OCI-M1 (cell line): ENCODE results near the gene NUAK2.
"Not testable (repeated sequence)": the region's sequence is repeated elsewhere in the genome, so short reads cannot be mapped to it uniquely, and the experiment has no call there.

Experiments used
- DNase-seq: peaks from one replicate; lab custom pipeline; 2025; lab: John Stamatoyannopoulos, UW

The NUAK2 gene

DNA sequence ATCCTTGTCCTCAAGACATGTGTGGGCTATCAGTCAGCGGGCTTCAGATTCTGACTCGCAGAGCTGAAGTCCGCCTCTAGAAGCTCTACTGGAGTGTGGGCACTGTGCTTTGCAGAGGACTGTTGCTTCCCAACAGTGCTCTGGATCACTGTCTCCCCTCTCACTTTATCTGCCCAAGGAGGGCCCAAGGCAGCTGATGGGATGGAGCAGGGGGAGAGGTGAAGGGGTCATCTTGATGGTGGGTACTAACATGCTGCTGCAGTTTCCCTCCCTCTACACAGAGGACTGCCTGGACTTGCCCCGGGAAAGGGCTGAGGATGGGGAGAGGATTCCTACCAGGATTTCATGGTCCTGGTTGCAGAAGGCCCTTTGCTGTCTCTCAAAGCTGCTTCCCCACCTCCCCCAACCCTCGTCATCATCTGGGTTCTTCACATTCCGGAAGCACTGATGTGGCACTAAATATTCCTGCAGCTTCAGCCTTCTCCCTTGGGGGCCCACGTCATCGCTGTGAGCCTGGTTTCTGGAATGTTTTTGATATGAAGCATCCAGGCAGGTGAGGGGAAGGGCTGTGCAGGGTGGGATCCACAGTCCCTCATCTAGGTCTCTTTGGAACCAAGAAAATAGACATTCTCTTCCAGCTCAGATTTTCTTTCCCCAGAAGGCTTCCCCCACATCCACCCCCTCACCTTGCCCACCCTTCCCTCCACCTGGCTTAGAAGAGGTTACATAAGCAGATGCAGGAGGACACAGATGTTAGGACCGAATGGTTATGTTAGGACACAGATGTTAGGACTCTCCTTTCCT lies 23.2 kb downstream of the NUAK2 start:
- no peak for DNase-seq

- DNase-seq: not testable (repeated sequence)
Observed at GRCh38 chr1:205297546-205298177, 23.9 kb downstream of the NUAK2 start.

GRCh38 chr1:205296154-205296553 lies 25.4 kb downstream of the NUAK2 start:
- DNase-seq: no peak

DNA sequence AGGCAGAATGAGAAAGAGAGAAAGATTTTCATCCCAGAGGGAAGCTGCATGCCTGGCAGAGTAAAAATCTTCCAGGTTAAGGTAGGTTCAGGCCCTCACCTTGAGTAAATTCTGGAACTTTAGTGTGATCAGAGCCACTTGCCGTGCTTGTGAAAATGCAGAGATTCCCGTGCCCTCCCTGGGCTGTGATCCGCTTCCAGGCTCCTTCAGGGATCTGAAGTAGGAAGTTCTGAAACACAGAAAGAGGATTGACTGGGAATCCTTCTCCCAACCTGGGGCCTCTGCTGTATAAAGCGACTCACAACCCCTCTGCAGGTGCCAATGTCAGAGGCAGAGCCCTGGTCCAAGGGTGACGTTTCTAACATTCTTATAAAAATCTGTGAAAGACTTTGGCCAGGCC lies 26.6 kb downstream of the NUAK2 start:
- DNase-seq: no peak

DNA sequence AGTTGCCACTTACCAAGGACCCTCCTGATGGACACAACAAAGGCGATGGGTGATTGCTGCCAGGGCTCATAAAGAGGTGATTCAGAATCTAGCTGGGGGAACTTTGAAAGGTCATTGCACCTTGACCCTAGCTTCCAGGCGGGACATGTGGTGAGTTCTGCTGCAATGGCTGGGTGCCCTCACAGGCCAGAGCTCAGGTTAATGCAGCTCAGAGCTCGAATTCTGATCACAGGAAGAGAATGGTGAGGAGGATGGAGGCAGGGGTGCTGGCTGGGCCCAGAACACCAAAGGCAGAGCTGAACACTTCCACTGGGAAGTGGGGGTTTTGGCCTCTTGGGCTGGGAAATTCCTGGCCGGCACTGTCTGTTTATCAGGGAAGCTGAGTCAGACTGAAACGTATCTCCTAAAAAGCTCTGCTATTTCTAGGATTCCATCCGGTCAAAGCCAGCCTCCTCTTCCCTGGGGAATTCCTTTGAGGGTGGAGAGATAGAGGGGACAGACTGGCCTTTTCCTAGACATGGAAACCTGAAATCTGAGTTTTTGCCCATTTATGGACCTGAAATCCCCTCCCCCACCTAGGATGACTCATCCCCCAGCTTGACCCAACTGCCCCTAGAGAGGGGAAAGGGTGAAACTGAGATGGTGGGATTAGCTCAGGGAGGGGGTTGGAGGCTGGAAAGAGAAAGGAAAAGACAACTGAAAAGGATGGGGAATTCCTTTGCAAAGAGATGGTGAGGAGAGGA lies 27.2 kb downstream of the NUAK2 start:
- peak; percentile 26 for DNase-seq

GRCh38 chr1:205293350-205294074 lies 28.0 kb downstream of the NUAK2 start:
- DNase-seq: no peak

DNA sequence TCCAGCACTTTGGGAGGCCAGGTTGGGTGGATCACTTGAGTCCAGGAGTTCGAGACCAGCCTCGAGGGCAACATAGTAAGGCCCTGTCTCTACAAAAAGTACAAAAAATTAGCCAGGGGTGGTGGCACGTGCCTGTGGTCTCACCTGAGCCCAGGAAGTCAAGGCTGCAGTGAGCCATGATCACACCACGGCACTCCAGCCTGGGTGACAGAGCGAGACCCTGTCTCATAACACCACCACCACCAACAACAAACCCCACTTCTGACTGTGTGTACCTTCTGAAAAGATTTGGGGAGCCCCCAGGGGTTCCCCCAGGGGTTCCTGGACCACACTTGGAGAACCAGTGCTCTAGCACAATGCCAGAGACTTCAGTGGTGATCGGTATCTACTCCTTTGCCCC lies 29.9 kb downstream of the NUAK2 start:
- no peak for DNase-seq

DNA sequence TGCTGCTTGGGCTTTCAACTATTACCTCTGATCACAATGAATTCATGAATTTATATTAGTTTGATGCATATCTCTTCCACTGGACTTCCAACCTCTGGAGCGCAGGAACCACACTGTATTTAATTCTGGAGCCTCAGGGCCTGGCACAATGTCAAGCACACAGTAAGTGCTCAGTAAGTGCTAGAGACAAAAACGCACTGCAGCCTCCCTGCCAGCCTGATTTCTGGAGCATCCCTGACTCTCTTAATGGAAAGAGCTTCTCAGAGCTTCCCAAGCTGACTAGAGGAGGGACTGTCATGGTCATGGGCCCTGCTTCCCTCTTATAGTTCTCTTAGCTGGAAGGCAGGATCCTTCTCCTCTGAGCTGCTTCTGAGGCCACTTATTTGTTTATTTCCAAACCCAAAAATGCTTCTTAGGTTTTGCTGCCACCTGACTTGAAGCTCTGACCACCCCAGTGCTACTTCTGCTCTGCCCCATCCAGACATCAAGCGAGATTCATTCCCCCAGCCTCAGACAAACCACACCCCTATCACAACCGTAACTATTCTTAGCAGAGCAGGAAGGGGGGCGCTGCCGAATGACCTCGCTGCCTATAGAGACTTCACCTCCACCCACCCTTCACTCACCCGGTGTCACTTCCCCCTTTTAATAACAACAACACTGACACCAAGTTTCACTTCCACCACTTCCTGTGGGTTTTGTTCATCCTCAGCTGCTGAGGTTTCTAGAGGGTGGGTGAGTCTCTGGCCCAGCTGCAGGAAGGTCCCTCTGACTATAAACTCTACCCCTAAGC lies 33.6 kb downstream of the NUAK2 start:
- DNase-seq: peak; percentile 93

DNA sequence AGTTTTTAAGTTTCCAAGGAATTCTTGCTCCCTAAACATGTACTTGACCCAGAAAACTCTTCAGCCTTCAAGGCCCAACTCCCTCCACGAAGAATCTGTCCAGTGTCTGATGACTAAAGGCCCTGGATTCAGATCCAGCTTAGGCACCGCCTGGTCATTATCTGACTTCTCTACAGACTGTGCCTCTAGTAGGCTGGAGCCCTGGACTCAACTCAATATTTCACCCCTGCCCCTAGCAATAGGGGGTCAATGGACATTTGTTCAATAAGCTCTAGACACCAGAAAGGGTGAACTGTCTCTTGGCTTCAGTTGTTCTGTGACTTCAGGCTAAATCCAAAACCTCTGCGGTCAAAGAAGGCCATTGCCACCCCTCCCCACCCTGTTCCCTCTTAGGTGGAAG lies 34.5 kb downstream of the NUAK2 start:
- DNase-seq: no peak

DNA sequence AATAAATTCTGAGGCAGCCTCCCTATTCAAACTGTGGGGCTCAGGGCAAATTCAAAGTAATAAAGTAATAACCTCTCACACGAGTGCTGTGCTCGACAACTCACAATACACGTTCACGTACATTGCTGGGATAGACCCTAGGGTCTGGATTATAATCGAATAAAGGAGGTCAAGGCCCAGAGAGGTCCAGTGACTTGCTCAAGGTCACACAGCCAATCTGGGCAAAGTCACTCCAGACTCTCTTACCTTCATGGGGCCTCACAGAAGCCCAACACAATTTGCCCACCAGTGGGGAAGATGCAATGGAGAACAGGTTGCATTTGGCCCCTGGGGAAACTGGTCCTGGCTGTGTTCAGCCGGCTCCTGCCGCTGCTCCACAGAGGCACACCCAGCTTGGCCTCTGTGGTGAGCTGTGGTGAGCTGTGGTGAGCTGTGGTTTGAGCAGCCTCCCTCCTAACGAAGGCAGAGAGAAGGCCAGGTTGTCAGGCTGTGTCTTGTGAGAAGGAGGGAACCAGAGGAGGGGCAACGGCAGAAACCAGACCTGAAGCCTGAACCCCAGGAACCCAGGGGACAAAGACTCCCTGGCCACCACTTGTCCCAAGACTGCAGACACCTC lies 35.1 kb downstream of the NUAK2 start:
- DNase-seq: peak; percentile 81

- peak; percentile 85 for DNase-seq
Observed at GRCh38 chr1:205285381-205286101, 36.0 kb downstream of the NUAK2 start.

GRCh38 chr1:205284420-205285144 lies 37.0 kb downstream of the NUAK2 start:
- DNase-seq: peak; percentile 98

DNA sequence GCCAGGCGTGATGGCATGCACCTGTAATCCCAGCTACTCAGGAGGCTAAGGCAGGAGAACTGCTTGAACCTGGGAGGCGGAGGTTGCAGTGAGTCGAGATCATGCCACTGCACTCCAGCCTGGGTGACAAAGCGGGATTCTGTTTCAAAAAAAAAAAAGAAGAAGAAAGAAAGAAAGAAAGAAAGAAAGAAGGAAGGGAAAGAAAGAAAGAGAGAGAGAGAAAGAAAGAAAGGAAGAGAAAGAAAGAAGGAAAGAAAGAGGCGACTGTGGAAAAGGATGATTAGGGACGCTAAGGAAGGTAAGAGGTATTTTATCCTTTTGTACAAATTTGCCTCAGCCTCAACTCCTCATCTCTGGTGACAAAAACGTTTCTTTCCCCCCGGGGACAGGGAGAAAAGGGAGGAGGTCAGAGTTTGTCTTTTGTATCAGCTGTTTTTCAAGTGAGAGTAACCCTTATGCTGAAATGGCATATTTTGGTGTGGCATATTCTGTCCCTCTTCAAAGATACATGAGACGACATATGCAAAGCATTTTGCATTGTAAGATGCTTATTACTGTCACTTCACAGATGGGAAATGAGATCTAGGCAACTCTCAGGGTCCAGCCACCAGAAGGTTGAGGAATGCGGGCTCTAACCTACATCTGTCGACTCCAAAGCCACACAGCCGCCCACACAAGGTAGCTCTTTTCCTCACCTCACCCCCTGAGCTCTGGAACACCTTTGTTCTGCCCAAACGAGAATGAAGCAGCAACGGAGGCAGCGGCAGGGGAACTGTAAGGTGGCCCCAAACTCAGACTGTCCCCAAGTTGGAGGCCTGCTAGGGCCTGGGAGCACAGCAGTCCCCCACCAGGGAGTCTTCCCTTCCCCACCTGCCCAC lies 38.0 kb downstream of the NUAK2 start:
- no peak for DNase-seq

- DNase-seq: not testable (repeated sequence)
Observed at GRCh38 chr1:205280666-205281395, 40.7 kb downstream of the NUAK2 start.

DNA sequence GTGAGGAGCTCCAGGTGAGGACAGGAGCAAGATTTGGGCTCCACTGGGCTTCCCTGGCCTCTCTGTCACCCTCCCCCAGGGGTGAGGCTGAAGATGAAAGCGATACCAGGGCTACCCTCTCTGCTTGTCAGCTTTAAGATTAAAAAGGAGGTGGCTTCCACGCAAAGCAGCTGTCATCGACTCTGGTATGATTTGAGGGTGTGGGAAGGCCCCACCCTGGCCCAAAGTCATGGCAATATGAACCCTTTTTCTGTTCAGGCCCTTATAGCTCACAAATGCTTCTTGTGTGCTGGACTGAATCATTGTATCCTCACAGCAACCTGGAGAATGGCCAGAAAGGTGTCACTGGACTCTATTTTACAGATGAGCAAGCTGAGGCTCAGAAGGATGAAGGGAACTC lies 41.6 kb downstream of the NUAK2 start:
- DNase-seq: no peak

DNA sequence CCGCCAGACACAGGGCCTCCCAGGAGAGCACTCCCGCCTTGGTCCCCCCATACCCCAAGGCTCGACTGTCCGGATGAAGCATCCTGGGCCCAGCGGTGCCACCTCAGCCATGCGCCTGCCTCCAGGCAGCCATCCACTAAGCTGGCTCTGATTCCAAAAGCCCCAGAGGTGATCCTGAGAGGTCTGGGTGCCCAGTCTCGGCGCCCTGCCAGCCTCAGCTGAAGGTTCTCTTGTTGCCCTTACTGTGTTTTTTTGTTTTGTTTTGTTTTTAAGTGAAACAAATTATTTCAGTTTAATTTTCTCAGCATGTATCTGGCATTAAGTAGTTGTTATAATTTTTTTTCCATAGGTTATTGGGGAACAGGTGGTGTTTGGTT lies 44.9 kb downstream of the NUAK2 start:
- DNase-seq: no peak

DNA sequence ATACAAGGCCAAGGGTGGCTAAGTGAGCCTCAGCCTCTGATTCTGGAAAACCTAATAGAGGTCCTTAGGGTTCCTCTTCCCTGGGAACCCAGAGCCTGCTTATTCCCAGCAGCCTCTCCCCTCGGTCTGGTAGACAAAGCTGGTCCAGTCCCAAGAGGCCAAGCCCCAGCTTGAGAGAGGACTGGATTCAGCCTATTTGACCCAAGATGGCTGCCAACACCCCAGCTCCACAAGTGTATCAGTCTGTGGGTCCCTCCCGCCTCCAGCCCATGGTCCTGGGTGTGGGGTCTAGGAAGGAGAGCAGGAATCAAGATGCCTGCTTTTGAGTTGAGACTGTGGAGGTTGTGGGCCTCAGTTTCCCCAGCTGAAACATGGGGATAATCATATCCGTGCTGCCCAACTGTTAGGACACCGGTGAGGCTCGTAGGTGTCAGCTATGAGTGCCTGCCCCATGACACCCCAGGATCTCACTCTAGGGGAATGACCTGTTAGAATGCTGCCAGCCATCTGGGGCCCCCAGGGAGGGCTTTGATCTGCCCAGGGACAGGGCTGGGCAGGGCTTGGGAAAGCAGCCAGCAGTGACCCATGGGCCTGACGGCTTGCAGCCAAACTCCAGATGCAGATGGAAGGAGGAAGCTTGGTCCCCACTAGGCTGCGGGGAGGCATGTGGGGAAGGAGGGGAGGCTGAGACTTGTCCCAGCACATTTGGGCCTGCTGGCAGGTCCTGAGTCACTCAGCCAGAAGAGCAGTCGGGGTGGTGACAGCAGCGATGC lies 45.4 kb downstream of the NUAK2 start:
- DNase-seq: no peak
